Activated CD4-positive, alpha-beta T cell treated with anti-CD3 and anti-CD28 coated beads for 36 hours (primary cell): ENCODE measurements around the gene ERBB4. TPM values are rescaled to one million over a fixed set of nuclear protein-coding genes. Genes with fewer than 3 reads are reported as not detected.

Source experiments
- ATAC-seq: fragments of 200-7000 bp; cut with Tn5 transposase; one replicate; pipeline ENCODE4 v1.10.0; 2021; ENCODE audit warnings: mild to moderate bottlenecking, moderate library complexity
- CTCF ChIA-PET: fragments of 350-600 bp; sonication (Branson Sonifier 250); formaldehyde crosslinking; loops from one replicate; lab custom pipeline; 2021; ENCODE audit warnings: antibody characterized with exemption; lab: Charles Lee
- POLR2A ChIA-PET: fragments of 350-600 bp; sonication (Branson Sonifier 250); formaldehyde crosslinking; loops from one replicate; lab custom pipeline; 2021; ENCODE audit warnings: antibody characterized with exemption, inconsistent platforms; lab: Charles Lee
- DNase-seq: peaks from one replicate; pipeline ENCODE4 v3.0.0-alpha.2; 2020
- H3K27ac Mint-ChIP-seq: one replicate; pipeline ENCODE4 v1.8.0; 2021; ENCODE audit warnings: mixed read lengths
- H3K27me3 Mint-ChIP-seq: one replicate; pipeline ENCODE4 v1.8.0; 2021; ENCODE audit warnings: mixed read lengths
- H3K36me3 Mint-ChIP-seq: one replicate; pipeline ENCODE4 v1.8.0; 2021; ENCODE audit warnings: low read depth, mixed read lengths
- H3K4me1 Mint-ChIP-seq: one replicate; pipeline ENCODE4 v1.8.0; 2021; ENCODE audit warnings: mixed read lengths
- H3K4me3 Mint-ChIP-seq: one replicate; pipeline ENCODE4 v1.8.0; 2021; ENCODE audit warnings: mild to moderate bottlenecking, moderate library complexity, mixed read lengths
- H3K9me3 Mint-ChIP-seq: one replicate; pipeline ENCODE4 v1.8.0; 2021; ENCODE audit warnings: low read depth, mixed read lengths
- intact Hi-C, 2 experiments: fragments of 100-400 bp; cut with DNase I in 1 of 2; cut with micrococcal nuclease in 1 of 2; formaldehyde crosslinking; loops; one replicate each; pipeline versions ENCODE4 v1.14.2 to v1.15.1; 2022 to 2024; cut with DNase I, micrococcal nuclease
- total RNA-seq, 2 experiments: library from RNA; stranded (reverse); gene quantifications; one replicate each; pipeline ENCODE4 v1.2.3, GENCODE V29; 2021

ERBB4 gene
- total RNA-seq, 2 experiments from 2014 or later = not detected

- no peaks in the 10 kb centered on the region for H3K27me3 Mint-ChIP-seq
- no peaks in the 10 kb centered on the region for H3K4me1 Mint-ChIP-seq
- H3K27ac Mint-ChIP-seq = no peak overlapping the region
- ATAC-seq = no peak
- no peaks in the 10 kb centered on the region for H3K36me3 Mint-ChIP-seq
- CTCF ChIA-PET = no interaction called here
- no peak overlapping the region for H3K4me3 Mint-ChIP-seq
- DNase-seq = no peak
- intact Hi-C loops = no loop called here
- no peaks in the 10 kb centered on the region for H3K9me3 Mint-ChIP-seq
- POLR2A ChIA-PET = no interaction called here
Measured at GRCh38 chr2:212387146-212387545, 151.5 kb downstream of the ERBB4 start.

GRCh38 chr2:212385241-212385640 is 153.4 kb downstream of the ERBB4 start:
- intact Hi-C loops = no loop called here
- CTCF ChIA-PET = interaction anchor here (0.6 kb wide), 1 partner anchor 153 kb away, joined by 3 read pairs; no protein-coding TSS in a partner anchor

GRCh38 chr2:212384027-212384426 is 154.6 kb downstream of the ERBB4 start:
- POLR2A ChIA-PET = no interaction called here
- CTCF ChIA-PET = no interaction called here
- Mint-ChIP-seq H3K36me3 (no peaks in the 10 kb centered on the region), H3K4me3 (no peak overlapping the region), H3K27ac (no peak overlapping the region), H3K9me3 (no peaks in the 10 kb centered on the region), H3K27me3 (no peaks in the 10 kb centered on the region), H3K4me1 (no peaks in the 10 kb centered on the region)
- ATAC-seq (no peak), DNase-seq (no peak)
- intact Hi-C loops = no loop called here

More at GRCh38 chr2:212385241-212385640, 153.4 kb downstream of the ERBB4 start:
- no peaks in the 10 kb centered on the region for H3K9me3 Mint-ChIP-seq
- H3K27me3 Mint-ChIP-seq = no peaks in the 10 kb centered on the region
- H3K4me3 Mint-ChIP-seq = no peak overlapping the region
- H3K27ac Mint-ChIP-seq = no peak overlapping the region
- no peak for DNase-seq
- H3K4me1 Mint-ChIP-seq = no peaks in the 10 kb centered on the region
- POLR2A ChIA-PET = no interaction called here
- ATAC-seq = no peak
- no peaks in the 10 kb centered on the region for H3K36me3 Mint-ChIP-seq

- ATAC-seq = no peak
- H3K36me3 Mint-ChIP-seq = no peaks in the 10 kb centered on the region
- DNase-seq = no peak
- no peaks in the 10 kb centered on the region for H3K4me1 Mint-ChIP-seq
- no peak overlapping the region for H3K4me3 Mint-ChIP-seq
- no peaks in the 10 kb centered on the region for H3K27me3 Mint-ChIP-seq
- ChIA-PET POLR2A (no interaction called here), CTCF (no interaction called here)
- intact Hi-C loops = no loop called here
- H3K9me3 Mint-ChIP-seq = no peaks in the 10 kb centered on the region
- H3K27ac Mint-ChIP-seq = no peak overlapping the region
Measured at GRCh38 chr2:212381428-212382102, 157.0 kb downstream of the ERBB4 start.

- Mint-ChIP-seq H3K4me1 (no peaks in the 10 kb centered on the region), H3K9me3 (no peaks in the 10 kb centered on the region), H3K36me3 (no peaks in the 10 kb centered on the region), H3K4me3 (no peak overlapping the region), H3K27ac (no peak overlapping the region), H3K27me3 (no peaks in the 10 kb centered on the region)
- ATAC-seq (no peak), DNase-seq (no peak)
- ChIA-PET CTCF (no interaction called here), POLR2A (no interaction called here)
- intact Hi-C loops = no loop called here
Measured at GRCh38 chr2:212379103-212379502, 159.5 kb downstream of the ERBB4 start.

- H3K9me3 Mint-ChIP-seq = no peaks in the 10 kb centered on the region
- ATAC-seq (no peak), DNase-seq (no peak)
- H3K36me3 Mint-ChIP-seq = no peaks in the 10 kb centered on the region
- no peak overlapping the region for H3K4me3 Mint-ChIP-seq
- no peak overlapping the region for H3K27ac Mint-ChIP-seq
- no peaks in the 10 kb centered on the region for H3K27me3 Mint-ChIP-seq
- intact Hi-C loops = no loop called here
- ChIA-PET CTCF (no interaction called here), POLR2A (no interaction called here)
- no peaks in the 10 kb centered on the region for H3K4me1 Mint-ChIP-seq
Measured at GRCh38 chr2:212367431-212367830, 171.2 kb downstream of the ERBB4 start.

- ChIA-PET CTCF (no interaction called here), POLR2A (no interaction called here)
- Mint-ChIP-seq H3K4me3 (no peak overlapping the region), H3K4me1 (no peaks in the 10 kb centered on the region), H3K36me3 (no peaks in the 10 kb centered on the region), H3K27ac (no peak overlapping the region), H3K9me3 (no peaks in the 10 kb centered on the region), H3K27me3 (no peaks in the 10 kb centered on the region)
- ATAC-seq (no peak), DNase-seq (no peak)
- intact Hi-C loops = no loop called here
Measured at GRCh38 chr2:212364112-212364985, 174.3 kb downstream of the ERBB4 start.

- no peak for ATAC-seq
- no peaks in the 10 kb centered on the region for H3K9me3 Mint-ChIP-seq
- H3K27me3 Mint-ChIP-seq = no peaks in the 10 kb centered on the region
- POLR2A ChIA-PET = no interaction called here
- no peaks in the 10 kb centered on the region for H3K4me1 Mint-ChIP-seq
- intact Hi-C loops = no loop called here
- no peak overlapping the region for H3K27ac Mint-ChIP-seq
- no peak overlapping the region for H3K4me3 Mint-ChIP-seq
- no peaks in the 10 kb centered on the region for H3K36me3 Mint-ChIP-seq
- CTCF ChIA-PET = no interaction called here
- no peak for DNase-seq
Measured at GRCh38 chr2:212361174-212361756, 177.3 kb downstream of the ERBB4 start.

- no peak for DNase-seq
- intact Hi-C loops = no loop called here
- Mint-ChIP-seq H3K27ac (no peak overlapping the region), H3K36me3 (no peaks in the 10 kb centered on the region), H3K4me1 (no peaks in the 10 kb centered on the region), H3K9me3 (no peaks in the 10 kb centered on the region), H3K27me3 (no peaks in the 10 kb centered on the region), H3K4me3 (no peak overlapping the region)
- ChIA-PET CTCF (no interaction called here), POLR2A (no interaction called here)
- ATAC-seq = no peak
Measured at GRCh38 chr2:212360068-212360460, 178.5 kb downstream of the ERBB4 start.

- Mint-ChIP-seq H3K9me3 (no peaks in the 10 kb centered on the region), H3K4me1 (no peaks in the 10 kb centered on the region), H3K4me3 (no peak overlapping the region), H3K36me3 (no peaks in the 10 kb centered on the region), H3K27ac (no peak overlapping the region), H3K27me3 (no peaks in the 10 kb centered on the region)
- intact Hi-C loops = no loop called here
- DNase-seq (no peak), ATAC-seq (no peak)
- POLR2A ChIA-PET = no interaction called here
- CTCF ChIA-PET = no interaction called here
Measured at GRCh38 chr2:212359425-212360067, 179.1 kb downstream of the ERBB4 start.

GRCh38 chr2:212357606-212358005 is 181.0 kb downstream of the ERBB4 start:
- no peaks in the 10 kb centered on the region for H3K4me1 Mint-ChIP-seq
- no peaks in the 10 kb centered on the region for H3K9me3 Mint-ChIP-seq
- no peaks in the 10 kb centered on the region for H3K27me3 Mint-ChIP-seq
- H3K36me3 Mint-ChIP-seq = no peaks in the 10 kb centered on the region
- no peak overlapping the region for H3K27ac Mint-ChIP-seq
- intact Hi-C loops = no loop called here
- H3K4me3 Mint-ChIP-seq = no peak overlapping the region
- ChIA-PET CTCF (interaction anchor here (1.3 kb wide), 1 partner anchor 8 kb away, joined by 3 read pairs; no protein-coding TSS in a partner anchor), POLR2A (no interaction called here)
- no peak for ATAC-seq
- no peak for DNase-seq
